NCI-H446 treated with DMSO at 0.1 percent for 48 hours (cell line): ENCODE measurements around the gene GAS7.

Experiments
- DNase-seq: peaks from one replicate; lab custom pipeline; 2025; lab: John Stamatoyannopoulos, UW

GAS7 gene

DNA sequence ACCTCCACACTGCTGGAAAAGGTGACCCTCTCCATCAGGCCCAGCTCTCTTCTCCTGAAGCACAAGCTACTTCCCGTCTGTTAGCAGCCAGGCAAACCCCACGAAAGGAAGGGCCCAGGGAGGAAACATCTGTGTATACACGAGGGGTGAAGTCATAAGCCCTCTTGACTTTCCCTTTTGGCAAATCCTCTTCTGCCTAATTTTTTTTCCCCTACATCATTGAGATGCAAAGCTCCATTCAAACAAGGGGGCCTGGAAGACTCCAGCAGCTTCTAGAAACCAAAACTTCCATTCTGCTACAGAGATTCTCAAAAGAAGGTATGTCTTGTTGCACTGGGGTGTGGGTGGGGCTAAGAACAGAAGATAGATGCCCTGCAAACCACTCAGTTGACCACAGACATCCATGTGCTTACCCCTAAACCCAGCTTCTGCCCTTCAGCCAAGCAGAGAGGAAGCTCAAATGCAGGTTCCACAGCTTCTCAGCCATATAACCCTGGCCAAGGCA, 147.8 kb downstream of the GAS7 start:
- DNase-seq, result no peak

DNA sequence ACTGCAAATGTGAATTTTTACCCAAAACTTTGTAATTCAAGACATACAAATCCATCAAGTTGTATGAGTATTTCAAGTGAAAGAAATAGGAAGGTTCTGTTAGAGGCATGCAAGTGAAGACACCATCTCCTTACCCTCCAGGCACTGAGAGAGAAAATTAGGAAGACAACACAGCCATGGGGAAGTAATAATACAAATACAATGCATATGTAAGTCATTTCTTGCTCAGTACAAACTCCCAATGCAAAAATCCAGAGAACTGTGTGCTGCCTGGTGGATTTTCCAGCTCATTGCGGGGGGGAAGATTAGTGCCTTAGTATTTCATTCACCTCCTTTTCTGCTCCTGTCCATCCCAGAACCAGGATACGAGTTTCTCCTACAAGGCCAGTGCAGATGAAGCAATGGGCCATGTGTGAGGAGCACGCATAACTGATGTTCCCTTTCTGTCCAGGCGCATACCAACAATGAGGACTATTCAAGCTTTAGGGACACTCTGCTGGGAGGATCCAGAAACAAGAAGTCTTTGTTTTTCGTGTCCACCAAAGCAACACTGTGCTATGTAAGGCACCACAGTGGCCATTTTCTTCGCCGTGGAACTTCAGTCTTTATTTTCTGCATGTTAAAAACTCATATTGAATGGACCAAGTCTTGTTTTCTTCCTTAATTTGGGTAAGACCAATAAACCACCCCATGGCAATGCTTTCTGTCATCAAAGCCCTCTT, 149.6 kb downstream of the GAS7 start:
- no peak for DNase-seq

DNA sequence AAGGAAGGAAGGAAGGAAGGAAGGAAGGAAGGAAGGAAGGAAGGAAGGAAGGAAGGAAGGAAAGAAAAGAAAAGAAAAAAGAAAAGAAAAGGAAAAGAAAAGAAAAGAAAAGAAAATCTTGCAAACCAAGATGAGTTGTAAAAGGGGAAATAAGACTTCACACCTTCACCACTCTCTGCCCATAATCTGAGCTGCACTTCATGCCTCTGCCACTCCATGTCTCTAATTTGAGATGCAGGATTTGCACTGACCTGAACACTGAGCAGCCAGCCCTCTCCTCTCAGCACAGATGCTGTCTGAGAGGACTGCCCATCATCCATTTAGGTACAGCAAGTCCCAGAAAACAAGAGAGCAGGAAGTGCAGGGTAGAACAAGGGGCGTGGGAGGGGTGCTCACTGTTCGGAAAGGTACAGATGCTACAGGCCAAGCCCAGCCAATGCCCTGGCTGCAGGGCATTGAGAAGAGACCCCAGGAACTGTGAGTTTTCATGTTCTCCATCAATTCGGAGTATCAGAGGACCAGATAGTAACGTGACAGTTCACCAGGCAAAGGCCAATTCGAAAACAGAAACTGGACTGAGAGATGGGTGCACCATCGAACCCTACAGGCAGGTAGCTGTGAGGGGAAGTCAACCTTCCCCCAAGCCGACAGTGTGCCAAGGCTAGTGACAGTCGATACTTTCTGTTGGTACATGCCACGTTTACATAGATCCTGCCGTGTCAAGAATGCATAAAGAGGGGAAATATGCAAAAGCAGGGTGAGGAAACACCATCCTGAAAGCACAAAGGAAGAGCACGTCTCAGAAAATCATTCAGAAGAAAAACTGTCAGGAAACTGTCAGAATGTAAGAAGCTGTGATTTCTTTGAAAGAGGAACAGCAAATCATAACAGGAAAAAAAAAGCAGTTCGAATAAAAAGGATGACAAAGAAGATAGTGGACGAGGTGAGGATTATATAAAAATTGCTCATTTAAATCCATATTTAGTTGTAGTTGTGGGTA, 151.3 kb downstream of the GAS7 start:
- DNase-seq, result no peak

DNA sequence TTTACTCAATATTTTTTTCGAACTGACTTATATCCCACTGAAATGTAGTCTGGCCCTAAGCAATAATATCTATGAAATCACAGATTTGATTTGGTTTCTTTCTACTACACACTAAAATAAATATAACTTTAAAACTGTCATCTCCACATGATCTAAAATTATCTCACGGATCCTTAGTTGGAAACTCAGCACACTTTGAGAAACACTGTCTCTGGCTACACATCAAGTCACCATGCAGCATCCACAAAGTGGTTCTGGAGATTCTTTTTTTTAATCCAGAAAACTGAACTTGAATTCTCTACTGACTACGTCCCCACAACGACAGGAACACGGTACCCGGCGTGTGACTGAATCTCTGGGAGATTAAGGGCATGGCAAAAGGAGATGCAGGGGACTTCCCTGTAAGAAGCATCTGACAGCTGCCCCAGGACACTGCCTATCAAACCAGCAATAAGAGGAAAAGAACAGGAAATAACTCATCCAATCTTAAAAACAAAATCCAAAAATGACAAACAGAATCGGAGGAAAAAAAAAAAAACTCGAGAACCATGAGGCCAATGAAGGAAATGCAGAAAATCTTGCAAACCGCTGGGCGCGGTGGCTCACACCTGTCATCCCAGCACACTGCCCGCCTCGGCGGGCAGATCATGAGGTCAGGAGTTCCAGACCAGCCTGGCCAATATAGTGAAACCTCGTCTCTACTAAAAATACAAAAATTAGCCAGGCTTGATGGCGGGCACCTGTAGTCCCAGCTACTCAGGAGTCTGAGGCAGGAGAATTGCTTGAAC, 152.3 kb downstream of the GAS7 start:
- DNase-seq, result no peak

DNA sequence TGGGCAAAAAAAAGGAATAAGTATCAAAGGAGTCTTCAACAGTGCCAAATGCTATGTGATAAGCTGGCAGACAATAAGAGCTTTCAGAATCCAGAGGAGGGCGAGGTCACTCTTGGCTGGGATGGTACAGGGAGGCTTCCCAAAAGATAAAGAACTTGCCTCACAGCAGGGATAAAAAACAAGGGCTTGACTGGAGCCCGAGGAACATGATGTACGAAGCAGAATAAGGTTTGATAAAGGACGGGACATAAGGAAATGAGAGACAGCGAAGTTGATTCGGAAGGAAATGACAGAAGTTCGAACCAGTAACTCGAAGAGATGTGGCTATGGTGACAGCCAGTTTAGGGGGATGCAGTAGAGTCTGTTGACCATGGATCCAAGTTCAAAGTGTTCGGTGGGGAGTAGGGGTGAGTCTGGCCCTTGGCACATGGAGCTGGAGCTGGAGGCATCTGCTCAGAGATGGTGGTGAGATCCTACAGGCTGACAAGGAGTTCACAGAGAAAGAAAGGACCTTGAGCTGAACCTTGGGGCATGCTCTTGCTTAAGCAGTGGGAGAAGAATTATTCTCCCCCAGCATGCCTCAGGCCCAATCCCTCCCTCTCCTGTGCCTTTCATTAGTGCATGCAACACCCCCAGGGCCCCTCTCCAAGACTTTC, 155.7 kb downstream of the GAS7 start:
- no peak for DNase-seq

DNA sequence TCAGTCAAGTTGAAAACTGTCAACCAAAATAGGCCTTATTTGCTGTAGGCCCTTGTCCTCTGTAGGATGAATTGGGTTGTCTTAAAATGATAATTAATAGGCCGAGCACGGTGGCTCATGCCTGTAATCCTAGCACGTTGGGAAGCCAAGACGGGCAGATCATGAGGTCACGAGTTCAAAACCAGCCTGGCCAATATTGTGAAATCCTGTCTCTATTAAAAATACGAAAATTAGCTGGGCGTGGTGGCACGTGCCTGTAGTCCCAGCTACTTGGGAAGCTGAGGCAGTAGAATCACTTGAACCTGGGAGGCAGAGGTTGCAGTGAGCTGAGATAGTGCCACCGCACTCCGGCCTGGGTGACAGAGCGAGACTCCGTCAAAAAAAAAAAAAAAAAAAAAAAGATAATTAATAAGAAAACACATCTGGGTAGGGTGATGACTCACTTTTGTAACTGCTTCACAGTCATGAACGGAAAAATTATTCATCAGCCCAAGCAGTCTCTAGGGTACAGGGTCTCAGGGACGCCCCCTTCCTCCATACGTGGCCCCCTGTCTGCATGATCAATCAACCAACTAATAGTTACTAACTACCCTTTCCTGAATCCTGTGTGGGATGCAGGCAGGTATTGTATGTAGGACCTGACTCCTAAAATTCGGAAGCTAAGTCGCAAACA, 156.4 kb downstream of the GAS7 start:
- DNase-seq, result no peak

DNA sequence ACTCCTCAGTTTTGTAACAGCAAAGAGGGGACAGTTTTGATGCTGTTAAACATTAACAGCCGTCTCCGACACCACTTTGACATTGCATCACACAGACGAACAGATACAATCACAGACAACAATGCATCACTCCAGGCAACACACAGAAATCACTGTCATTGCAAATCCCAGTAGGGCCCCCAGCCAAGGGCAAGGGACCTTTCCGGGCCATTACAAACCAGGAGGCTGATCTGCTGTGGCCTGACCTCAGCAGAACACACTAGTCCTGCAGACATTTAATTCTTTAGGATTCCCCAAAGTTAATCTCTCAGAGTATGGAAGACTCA, 157.2 kb downstream of the GAS7 start:
- no peak for DNase-seq

DNA sequence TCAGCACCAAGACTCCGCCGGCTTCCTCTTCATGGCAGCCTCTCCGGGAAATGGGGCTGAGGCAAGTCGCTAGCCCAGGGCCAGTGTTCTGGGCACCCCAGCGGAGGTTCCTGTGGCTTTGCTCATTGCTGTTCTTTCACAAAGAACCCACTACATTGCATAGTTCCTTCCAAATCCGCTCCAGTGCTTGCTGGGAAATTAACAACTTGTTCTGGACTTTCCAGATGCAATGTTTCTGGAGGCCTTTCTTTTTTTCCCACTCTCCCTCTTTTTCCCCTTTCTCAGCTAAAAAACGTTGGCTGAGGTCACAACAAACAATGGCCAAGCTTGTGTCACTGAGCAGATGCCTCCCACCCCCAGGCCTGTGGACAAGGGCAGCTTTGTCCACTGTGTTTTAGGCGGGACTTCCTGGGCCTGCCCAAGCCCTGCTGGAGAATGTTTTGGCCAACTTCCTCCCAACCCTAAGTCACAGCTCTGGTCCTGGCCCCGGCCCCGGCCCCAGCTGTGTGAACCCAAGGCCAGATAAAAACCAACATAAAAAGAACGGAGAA, 161.8 kb downstream of the GAS7 start:
- no peak for DNase-seq

DNA sequence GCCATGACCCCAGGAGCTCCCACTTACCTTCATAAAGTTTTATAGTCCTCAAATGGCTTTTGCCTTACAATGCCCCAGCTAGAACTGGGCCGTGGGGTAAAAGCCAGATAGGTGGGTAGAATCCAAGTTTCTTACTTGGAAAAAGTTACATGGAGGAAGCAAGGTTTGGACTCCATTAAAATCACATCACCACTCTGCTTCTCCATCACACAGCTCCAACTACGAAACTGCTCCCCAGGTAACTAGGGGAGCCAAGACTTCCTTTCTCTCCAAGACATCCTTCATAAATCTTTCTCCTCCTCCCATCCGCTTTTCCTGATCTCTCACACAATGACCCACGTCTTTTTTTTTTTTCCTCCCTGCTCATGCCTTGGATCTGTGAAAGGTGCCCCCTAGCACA, 162.5 kb downstream of the GAS7 start:
- no peak for DNase-seq

DNA sequence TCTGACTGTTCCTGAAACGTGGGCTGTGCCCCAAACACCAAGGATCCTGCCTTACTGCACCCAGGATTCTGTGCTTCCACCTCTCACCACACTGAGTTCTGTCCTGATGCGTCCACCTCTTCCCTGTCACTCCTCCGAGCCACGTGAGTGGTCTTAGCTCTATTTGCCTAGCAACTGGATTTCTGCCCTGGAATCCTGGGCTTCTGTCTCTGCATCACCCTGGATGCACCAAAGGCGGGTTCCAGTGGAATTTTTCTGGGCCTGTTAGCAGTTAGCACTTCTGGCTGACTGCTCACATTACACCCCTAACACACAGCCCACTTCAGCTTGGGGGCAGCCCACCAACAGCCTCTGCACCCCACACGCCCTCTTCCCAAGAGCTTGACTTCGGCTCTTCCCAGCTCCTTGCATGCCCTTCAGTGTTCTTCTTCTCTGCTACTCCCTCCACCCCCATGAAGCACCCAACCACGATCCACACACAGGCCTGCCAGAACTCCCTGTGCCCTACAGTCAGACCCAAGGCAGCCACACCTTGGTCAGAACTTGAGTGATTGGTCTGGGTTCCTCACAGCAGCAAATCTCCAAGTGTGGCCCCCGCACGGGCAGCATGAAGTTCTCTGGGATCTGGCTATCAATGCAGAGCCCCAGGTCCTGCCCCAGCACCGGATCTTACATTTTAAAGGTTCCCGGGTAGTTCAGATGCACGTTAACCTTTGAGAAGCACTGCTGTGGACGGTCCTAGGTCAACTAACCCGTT, 163.5 kb downstream of the GAS7 start:
- DNase-seq, result no peak

DNA sequence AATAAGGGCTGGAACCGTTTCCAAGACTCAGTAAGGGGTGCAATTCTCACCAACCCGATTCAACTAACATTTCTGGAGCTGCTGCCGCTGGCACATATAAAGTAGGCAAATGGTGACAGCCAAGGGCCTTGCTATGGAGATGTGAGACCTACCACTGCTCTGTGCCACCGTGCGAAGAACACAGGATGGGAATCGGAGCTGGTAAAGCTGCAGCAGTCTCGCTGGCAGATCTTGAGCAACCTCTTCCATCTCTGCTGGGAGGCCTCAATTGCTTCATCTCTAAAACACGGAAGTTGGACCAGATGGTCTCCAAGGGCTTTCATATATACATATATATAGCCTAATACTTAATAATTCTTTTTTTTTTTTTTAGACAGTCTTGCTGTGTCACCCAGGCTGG, 164.4 kb downstream of the GAS7 start:
- no peak for DNase-seq

DNA sequence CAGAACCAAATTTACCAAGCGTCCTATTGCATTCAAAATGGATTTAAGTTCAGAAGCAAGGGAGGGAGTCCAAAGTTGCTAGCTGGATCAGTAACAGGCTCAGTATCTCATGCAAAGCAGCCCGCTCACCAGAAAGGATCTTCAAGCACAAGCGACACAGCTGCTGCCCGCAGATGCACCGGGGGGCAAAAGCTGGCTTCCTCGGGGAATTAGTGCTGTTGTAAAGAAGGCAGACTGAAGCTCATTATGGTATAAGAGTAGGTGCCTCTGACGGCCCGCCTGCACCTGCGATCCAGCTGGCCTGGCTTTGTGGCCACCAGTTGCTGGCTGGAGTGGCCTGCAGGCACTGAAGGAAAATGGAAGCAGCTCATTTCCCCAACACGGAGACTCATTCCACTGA, 165.0 kb downstream of the GAS7 start:
- DNase-seq, result no peak

DNA sequence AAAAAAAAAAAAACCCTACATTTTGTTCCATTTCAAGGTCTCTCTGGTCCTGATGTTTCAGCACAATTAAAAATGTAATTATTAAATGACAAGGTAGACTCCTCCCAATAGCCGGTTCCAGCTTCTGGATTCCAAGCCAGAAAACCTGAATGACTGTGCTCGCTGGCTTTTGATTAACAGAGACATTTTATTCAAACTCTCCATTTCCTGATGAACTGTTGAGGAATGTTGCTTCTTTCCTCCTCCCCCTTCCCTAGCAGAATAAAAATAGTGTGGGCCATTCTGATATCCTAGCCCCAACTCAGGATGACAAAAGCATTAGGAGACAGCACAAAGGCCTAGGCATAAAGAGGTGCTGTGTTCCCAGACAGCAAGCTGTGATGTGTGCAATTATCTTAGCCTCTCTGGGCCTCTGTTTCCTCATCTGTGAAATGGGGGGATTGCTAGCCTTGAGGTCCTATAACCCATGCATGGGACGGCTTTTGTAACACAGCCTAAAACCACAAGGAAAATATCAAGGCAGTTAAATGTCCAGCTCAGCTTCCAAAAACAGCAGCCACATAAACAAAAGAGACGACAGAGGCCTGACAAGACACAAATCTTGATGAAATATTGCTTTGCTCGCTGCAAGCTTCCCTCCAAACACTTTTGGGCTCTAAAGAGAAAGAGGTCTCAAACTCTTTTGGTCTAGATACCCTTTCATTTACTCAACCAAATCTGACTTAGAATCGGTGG, 166.1 kb downstream of the GAS7 start:
- no peak for DNase-seq

DNA sequence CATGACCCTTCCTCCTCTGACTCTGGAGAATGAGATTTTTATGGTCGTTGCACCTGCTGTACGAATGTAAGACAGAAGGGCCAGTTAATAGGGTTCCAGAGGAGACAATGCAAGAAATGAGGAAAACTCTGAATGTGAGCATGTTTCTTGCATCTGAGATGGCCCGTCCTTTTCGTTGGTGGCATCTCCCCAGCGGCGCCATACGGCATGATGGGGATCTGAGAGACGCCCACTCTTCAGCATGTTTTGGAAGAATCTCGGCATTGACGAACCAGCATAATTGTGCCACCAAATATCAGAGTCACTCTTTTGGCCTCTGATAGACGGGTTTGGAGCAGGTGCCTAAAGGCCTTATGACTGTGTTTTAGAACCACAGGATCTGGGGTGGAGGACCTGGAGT, 166.8 kb downstream of the GAS7 start:
- no peak for DNase-seq

DNA sequence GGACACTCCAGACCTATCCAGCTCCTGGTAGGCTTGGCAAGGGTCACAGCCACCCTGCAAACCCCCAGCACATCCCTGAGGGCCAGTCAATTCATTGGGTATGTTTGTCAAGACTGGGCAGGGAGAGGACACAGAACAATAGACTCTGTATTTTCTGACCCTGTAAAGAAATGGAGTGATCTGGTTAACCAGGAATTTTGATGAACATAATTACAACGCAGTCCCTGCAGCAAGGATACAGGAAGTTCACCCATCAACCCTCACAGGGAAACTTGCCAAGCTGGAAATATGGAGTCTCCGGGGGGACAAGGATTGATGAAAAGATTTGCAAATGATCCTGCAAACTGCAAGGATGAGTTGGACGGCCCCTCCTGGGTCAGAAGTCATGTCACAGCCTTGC, 167.3 kb downstream of the GAS7 start:
- no peak for DNase-seq

DNA sequence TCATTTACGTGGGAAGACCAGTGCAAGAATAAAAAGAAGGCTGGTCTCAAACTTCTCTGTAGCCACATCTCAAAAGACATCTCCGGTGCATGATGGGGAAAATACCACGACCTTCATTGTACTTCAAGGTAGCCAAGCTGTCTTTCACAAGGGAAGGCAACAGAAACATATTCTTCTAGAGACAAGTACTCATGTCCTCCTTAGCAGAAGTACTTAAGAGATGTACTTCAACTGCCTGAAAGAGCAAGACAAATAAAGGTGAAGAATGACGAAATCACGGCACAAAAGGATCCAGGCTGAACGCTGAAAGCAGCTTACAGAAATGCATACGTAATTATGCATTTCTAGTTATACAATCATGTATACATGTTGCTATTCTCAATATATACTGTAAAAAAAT, 169.3 kb downstream of the GAS7 start:
- no peak for DNase-seq

DNA sequence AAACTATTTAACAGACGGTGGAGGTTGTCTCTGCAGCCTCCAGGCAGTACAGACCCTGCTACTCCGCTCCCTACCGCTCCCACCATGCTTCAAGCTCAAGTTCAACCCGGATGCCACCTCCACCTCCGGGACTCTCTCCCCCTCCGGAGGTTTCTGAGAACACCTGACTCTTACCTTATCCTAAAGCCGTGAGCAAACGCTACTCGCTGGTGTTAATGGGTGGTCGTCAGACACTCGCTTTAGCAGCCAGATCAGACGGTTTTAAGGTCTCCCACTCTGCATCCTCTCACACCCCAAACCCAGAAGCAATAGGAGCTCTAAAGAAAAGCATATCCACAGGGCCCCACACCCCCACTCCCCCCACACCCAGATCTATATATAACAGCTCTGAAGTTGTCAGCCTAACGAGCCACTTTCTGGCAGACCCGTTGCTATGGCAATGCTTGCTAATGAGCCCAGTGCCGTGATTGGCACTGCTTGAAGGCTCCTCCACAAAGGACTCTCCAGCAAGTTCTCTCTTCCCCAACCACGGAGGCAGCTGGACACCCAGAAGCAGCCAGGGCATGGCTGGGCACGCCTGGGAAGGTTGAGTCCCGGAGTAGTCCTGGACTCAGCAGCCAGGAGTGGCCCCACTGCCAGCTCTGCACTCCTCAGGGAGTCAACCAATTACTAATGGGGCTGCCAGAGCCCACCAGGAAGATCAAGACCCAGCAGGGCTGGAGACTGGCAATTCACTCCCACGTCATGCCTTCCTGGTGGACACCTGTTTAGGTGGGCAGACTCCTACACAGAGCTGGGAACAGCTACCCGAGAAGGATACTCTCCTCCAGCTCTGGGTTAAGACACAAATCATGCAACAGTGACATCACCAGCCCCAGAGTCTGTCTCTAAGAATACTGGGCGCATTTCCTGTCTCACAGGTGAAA, 172.2 kb downstream of the GAS7 start:
- no peak for DNase-seq

DNA sequence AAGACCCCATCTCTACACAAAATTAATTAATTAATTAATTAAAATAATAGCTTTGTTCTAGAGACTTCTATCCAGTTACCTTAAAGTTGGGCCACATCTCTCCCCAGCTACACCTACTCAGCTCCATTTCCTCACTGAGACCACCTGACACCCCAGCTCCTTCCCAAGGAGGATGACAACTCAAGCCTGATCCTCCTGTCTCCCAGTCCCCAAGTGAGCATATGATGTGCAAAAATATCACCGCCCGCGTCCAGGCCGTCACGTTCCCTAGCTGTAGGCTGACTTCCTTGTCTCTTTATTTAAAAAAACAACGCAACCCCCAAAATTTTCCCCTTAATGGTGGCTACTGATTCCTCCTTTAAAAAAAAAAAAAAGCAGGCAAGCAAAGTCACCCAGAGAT, 173.2 kb downstream of the GAS7 start:
- DNase-seq, result no peak
